GM19452 (cell line): ENCODE results near the gene ZCCHC14.
"Not testable (repeated sequence)": the region's sequence is repeated elsewhere in the genome, so short reads cannot be mapped to it uniquely, and the experiment has no call there.

Experiments
- ATAC-seq: cut with Tn5 transposase; IDR thresholded peaks from one replicate; pipeline ENCODE4 v1.9.1; 2021; ENCODE audit not compliant: unreplicated experiment

ZCCHC14 gene

GRCh38 chr16:87525352-87525751, 32.5 kb upstream of the ZCCHC14 start:
- ATAC-seq = no peak

GRCh38 chr16:87524407-87524806, 31.6 kb upstream of the ZCCHC14 start:
- no peak for ATAC-seq

- ATAC-seq = not testable (repeated sequence)
Observed at GRCh38 chr16:87523605-87524004, 30.8 kb upstream of the ZCCHC14 start.

GRCh38 chr16:87521764-87522163, 28.9 kb upstream of the ZCCHC14 start:
- not testable (repeated sequence) for ATAC-seq

GRCh38 chr16:87519170-87519569, 26.3 kb upstream of the ZCCHC14 start:
- ATAC-seq = not testable (repeated sequence)

- not testable (repeated sequence) for ATAC-seq
Observed at GRCh38 chr16:87518430-87519051, 25.7 kb upstream of the ZCCHC14 start.

GRCh38 chr16:87517610-87518429, 25.0 kb upstream of the ZCCHC14 start:
- not testable (repeated sequence) for ATAC-seq

- ATAC-seq = no peak
Observed at GRCh38 chr16:87516361-87516760, 23.5 kb upstream of the ZCCHC14 start.

- no peak for ATAC-seq
Observed at GRCh38 chr16:87515475-87516330, 22.9 kb upstream of the ZCCHC14 start.

GRCh38 chr16:87509778-87510177, 17.0 kb upstream of the ZCCHC14 start:
- not testable (repeated sequence) for ATAC-seq

- no peak for ATAC-seq
Observed at GRCh38 chr16:87507351-87508069, 14.7 kb upstream of the ZCCHC14 start.

- ATAC-seq = no peak
Observed at GRCh38 chr16:87506423-87507350, 13.9 kb upstream of the ZCCHC14 start.

- no peak for ATAC-seq
Observed at GRCh38 chr16:87505834-87506233, 13.0 kb upstream of the ZCCHC14 start.

GRCh38 chr16:87503232-87503937, 10.6 kb upstream of the ZCCHC14 start:
- not testable (repeated sequence) for ATAC-seq

GRCh38 chr16:87502308-87502969, 9.6 kb upstream of the ZCCHC14 start:
- no peak for ATAC-seq

- no peak for ATAC-seq
Observed at GRCh38 chr16:87501117-87501516, 8.3 kb upstream of the ZCCHC14 start.

- no peak for ATAC-seq
Observed at GRCh38 chr16:87499189-87499486, 6.3 kb upstream of the ZCCHC14 start.

GRCh38 chr16:87498324-87499188, 5.7 kb upstream of the ZCCHC14 start:
- ATAC-seq = no peak
